PFSK-1 (cell line): ENCODE measurements around the gene HSD17B3.

ENCODE experiments used
- FOXP2 ChIP-seq: optimal IDR thresholded peaks from 2 replicates; pipeline ENCODE3; 2011; ENCODE audit warnings: borderline replicate concordance, control low read depth, inconsistent platforms; ENCODE audit not compliant: insufficient read depth; ENCODE audit errors: extremely low read length, extremely low read depth
- POLR2AphosphoS5 ChIP-seq: IDR thresholded peaks from 2 replicates; pipeline ENCODE4 v1.6.1; 2012; ENCODE audit warnings: low read depth, mild to moderate bottlenecking, control low read depth, low read length, moderate library complexity
- SIN3A ChIP-seq: IDR thresholded peaks from 2 replicates; pipeline ENCODE4 v1.6.1; 2012; ENCODE audit warnings: mild to moderate bottlenecking, low read length, moderate library complexity, borderline replicate concordance; ENCODE audit not compliant: insufficient read depth
- TAF1 ChIP-seq: IDR thresholded peaks from 2 replicates; pipeline ENCODE4 v1.6.1; 2012; ENCODE audit warnings: low read length, control low read depth, borderline replicate concordance; ENCODE audit not compliant: insufficient read depth
- TF ChIP-seq, protein P1 (sequence below), 2 experiments: IDR thresholded peaks; 2 replicates each; pipeline versions ENCODE4 v1.6.1 to v1.8.0; 2011 to 2012; ENCODE audit warnings: low read depth in 2 of 2, low read length in 2 of 2, control low read depth in 1 of 2, inconsistent platforms in 1 of 2, mild to moderate bottlenecking in 1 of 2, moderate library complexity in 1 of 2; ENCODE audit not compliant: insufficient read depth in 1 of 2

Gene HSD17B3

DNA sequence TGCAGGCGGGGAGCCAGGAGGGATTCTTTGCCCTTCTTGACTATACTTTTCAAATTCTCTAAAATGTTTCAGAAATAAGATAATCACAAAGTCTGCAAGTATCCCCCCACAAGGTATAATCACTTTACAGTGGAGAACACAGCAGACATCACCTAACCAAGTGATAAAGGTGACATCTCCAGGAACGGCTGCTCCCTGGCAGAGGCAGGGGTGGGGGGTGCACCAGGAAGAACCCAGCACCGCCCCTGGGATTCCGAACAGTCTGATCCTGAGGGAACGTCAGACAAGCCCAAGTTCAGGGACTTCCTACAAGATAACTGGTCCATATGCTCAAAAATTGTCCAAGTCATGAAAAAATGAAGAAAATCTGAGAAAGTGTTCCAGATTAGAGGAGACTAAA is 85.4 kb downstream of the HSD17B3 start:
- TF ChIP-seq SIN3A: no peak

DNA sequence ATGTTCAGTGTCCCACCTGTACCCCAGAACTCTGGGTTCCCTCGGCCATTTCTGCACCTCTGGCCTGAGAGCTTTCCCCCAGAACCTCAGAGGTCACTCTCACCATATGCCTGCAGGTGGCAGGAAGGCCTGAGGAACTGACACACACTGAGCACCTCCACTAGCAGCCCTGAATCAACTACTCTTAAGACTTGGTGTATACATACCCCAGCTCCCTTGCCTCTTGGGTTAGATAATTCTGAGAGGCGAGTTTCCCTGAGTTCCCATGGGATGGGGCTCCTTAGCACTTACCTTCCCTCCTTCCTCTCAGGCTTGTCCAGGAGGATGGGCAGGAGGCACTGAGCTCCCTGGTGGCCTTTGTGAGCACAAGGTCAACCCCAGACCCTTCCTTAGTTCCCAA is 86.1 kb downstream of the HSD17B3 start:
- TF ChIP-seq TAF1 (no peak), SIN3A (no peak), FOXP2 (no peak), POLR2AphosphoS5 (no peak)

DNA sequence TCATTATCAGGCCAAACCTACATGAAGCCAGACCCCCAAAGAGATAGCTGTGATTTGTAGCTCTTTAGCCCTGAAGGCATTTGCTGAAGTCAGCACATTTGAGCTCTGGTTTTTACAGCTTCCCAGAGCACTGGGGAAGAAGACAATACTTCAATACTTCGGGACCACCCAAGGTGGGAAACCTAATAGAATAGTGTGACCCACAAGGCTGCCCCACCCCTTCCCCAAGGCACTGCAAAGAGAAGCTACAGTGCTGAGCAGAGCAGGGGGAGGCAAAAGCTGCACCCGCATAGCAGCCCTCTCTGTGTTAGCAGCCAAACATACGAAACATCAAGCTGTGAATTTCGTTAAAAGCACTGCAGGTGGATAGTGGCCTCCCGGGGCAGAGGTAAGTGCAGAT is 87.3 kb downstream of the HSD17B3 start:
- TF ChIP-seq POLR2AphosphoS5 (no peak), SIN3A (no peak), FOXP2 (no peak), TAF1 (no peak)
- TF ChIP-seq, protein P1, sequence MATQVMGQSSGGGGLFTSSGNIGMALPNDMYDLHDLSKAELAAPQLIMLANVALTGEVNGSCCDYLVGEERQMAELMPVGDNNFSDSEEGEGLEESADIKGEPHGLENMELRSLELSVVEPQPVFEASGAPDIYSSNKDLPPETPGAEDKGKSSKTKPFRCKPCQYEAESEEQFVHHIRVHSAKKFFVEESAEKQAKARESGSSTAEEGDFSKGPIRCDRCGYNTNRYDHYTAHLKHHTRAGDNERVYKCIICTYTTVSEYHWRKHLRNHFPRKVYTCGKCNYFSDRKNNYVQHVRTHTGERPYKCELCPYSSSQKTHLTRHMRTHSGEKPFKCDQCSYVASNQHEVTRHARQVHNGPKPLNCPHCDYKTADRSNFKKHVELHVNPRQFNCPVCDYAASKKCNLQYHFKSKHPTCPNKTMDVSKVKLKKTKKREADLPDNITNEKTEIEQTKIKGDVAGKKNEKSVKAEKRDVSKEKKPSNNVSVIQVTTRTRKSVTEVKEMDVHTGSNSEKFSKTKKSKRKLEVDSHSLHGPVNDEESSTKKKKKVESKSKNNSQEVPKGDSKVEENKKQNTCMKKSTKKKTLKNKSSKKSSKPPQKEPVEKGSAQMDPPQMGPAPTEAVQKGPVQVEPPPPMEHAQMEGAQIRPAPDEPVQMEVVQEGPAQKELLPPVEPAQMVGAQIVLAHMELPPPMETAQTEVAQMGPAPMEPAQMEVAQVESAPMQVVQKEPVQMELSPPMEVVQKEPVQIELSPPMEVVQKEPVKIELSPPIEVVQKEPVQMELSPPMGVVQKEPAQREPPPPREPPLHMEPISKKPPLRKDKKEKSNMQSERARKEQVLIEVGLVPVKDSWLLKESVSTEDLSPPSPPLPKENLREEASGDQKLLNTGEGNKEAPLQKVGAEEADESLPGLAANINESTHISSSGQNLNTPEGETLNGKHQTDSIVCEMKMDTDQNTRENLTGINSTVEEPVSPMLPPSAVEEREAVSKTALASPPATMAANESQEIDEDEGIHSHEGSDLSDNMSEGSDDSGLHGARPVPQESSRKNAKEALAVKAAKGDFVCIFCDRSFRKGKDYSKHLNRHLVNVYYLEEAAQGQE (IDR thresholded peaks at IDR 0.05; ENCODE audit: insufficient read depth in 1 of 2, low read depth in 2 of 2, low read length in 2 of 2): no peak

GRCh38 chr9:96209407-96210271 is 92.3 kb downstream of the HSD17B3 start:
- TF ChIP-seq, protein P1 (IDR thresholded peaks at IDR 0.05; ENCODE audit: insufficient read depth in 1 of 2, low read depth in 2 of 2, low read length in 2 of 2): no peak
- no peak for TF ChIP-seq TAF1
- no peak for TF ChIP-seq SIN3A
- TF ChIP-seq POLR2AphosphoS5: no peak
- no peak for TF ChIP-seq FOXP2

GRCh38 chr9:96206156-96206751 is 95.7 kb downstream of the HSD17B3 start:
- TF ChIP-seq TAF1: no peak
- no peak for TF ChIP-seq FOXP2
- TF ChIP-seq, protein P1 (IDR thresholded peaks at IDR 0.05; ENCODE audit: insufficient read depth in 1 of 2, low read depth in 2 of 2, low read length in 2 of 2): no peak

- TF ChIP-seq, protein P1 (IDR thresholded peaks at IDR 0.05; ENCODE audit: insufficient read depth in 1 of 2, low read depth in 2 of 2, low read length in 2 of 2): no peak
- no peak for TF ChIP-seq FOXP2
- TF ChIP-seq TAF1: no peak
- TF ChIP-seq SIN3A: no peak
- no peak for TF ChIP-seq POLR2AphosphoS5
Measured at GRCh38 chr9:96204853-96205252, 97.1 kb downstream of the HSD17B3 start.
